22Rv1 (cell line): Measurements from ENCODE around the gene LCP2.

Experiments used
- CTCF ChIP-seq: fragments of 450-650 bp; IDR thresholded peaks from 2 replicates; pipeline ENCODE4 v1.5.1; 2017; ENCODE audit warnings: mild to moderate bottlenecking
- ZFX ChIP-seq: fragments of 450-650 bp; IDR thresholded peaks from 2 replicates; pipeline ENCODE4 v1.6.1; 2017; ENCODE audit warnings: antibody characterized with exemption, borderline replicate concordance

- no peak for TF ChIP-seq CTCF
- no peak for TF ChIP-seq ZFX
Measured at GRCh38 chr5:170287532-170287931, 10.0 kb downstream of the LCP2 start.
